Activated CD8-positive, alpha-beta memory T cell treated with anti-CD3 and anti-CD28 coated beads, Interleukin-2, amount 10 ng/mL, durations not matched to agents 7 days and 5 days (primary cell): ENCODE data around the gene ACSF3. TPM values are rescaled to one million over a fixed set of nuclear protein-coding genes. Genes with fewer than 3 reads are reported as not detected.

Experiments
- ATAC-seq: fragments of 150-1000 bp; cut with Tn5 transposase; one replicate; pipeline ENCODE4 v1.10.0; 2021; ENCODE audit warnings: moderate library complexity
- CTCF ChIA-PET: fragments of 350-600 bp; sonication (Branson Sonifier 250); formaldehyde crosslinking; loops from one replicate; lab custom pipeline; 2021; ENCODE audit warnings: antibody characterized with exemption; lab: Charles Lee
- DNase-seq: peaks from one replicate; pipeline ENCODE4 v3.0.0-alpha.2; 2020
- H3K27ac Mint-ChIP-seq: one replicate; pipeline ENCODE4 v1.8.0; 2021; ENCODE audit warnings: mild to moderate bottlenecking, mixed read lengths
- H3K27me3 Mint-ChIP-seq: one replicate; pipeline ENCODE4 v1.8.0; 2021; ENCODE audit warnings: mixed read lengths
- H3K36me3 Mint-ChIP-seq: one replicate; pipeline ENCODE4 v1.8.0; 2021; ENCODE audit warnings: mild to moderate bottlenecking, mixed read lengths
- H3K4me1 Mint-ChIP-seq: one replicate; pipeline ENCODE4 v1.8.0; 2021; ENCODE audit warnings: mixed read lengths
- H3K4me3 Mint-ChIP-seq: one replicate; pipeline ENCODE4 v1.8.0; 2021; ENCODE audit warnings: mild to moderate bottlenecking, moderate library complexity, mixed read lengths
- H3K9me3 Mint-ChIP-seq: one replicate; pipeline ENCODE4 v1.8.0; 2022; ENCODE audit warnings: low read depth, mixed read lengths
- total RNA-seq, 2 experiments: library from RNA; stranded (reverse); gene quantifications; one replicate each; pipeline ENCODE4 v1.2.3, GENCODE V29; 2021

ACSF3 gene
- total RNA-seq, 2 experiments from 2014 or later, result 43.6 to 56.7 TPM

DNA sequence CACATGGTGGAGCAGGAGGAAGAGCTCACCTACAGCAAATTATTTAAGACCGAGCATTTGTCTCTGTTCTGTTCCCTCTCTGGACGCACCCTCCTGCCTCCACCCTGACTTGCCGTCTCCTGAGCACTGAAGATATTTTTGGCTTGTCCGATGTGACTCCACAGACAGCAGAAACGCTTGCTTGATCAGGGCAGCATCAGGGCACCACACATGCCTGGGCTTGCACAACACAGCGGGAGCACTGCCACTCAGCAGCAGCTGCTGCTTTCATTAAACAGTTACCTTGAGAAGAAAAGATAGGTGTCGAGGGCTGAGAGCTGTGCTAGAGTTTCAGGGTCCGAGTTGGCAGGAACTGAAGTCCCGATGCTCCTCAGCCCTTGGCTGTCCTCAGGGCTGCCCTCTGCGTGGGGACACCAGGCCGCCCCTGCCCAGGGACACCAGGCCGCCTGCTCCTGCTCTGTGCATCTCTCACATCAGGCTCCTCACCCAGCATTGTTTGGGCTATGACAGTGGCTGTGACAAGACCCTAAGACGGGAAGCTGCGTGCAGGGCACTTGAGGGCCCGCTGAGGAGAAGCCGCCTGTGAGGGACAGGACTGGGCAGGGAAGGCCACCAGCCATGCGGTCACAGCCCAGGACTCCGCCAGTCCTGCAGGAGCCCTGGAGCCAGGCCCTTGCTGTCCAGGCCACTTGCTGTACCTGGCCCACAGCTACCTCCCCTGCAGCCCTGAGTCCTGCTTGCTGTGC is 56.6 kb downstream of the ACSF3 start:
- Mint-ChIP-seq H3K27ac (no peak overlapping the region), H3K4me3 (no peak overlapping the region), H3K36me3 (peaks cover 47% of the 10 kb centered on the region), H3K9me3 (peaks cover 10% of the 10 kb centered on the region), H3K27me3 (no peaks in the 10 kb centered on the region), H3K4me1 (no peaks in the 10 kb centered on the region)
- DNase-seq (no peak), ATAC-seq (no peak)
- CTCF ChIA-PET, result no interaction called here

DNA sequence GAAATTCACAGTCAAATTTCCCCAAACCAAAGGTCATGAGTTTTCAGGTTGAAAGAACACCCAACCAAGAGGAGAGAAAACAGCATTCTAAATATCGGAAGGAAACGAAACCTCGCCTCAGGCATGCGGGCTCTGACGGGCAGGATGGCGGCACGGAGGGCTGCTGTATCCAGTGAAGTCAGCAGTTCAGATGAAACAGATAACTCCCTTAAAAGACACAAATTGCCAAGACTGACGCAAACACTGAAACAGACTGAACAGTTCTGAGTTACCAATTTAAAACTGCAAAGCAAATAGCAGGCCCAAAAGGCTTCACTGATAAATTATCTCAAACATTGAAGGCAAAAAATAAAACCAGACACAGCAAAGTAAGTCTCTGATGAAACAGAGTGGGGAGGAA is 57.3 kb downstream of the ACSF3 start:
- no peak overlapping the region for H3K4me3 Mint-ChIP-seq

GRCh38 chr16:89152831-89153700 is 59.4 kb downstream of the ACSF3 start:
- H3K9me3 Mint-ChIP-seq, result peaks cover 14% of the 10 kb centered on the region
- no peaks in the 10 kb centered on the region for H3K27me3 Mint-ChIP-seq
- DNase-seq (no peak), ATAC-seq (no peak)
- CTCF ChIA-PET, result no interaction called here
- H3K4me1 Mint-ChIP-seq, result no peaks in the 10 kb centered on the region
- no peak overlapping the region for H3K27ac Mint-ChIP-seq
- peaks cover 33% of the 10 kb centered on the region for H3K36me3 Mint-ChIP-seq
- no peak overlapping the region for H3K4me3 Mint-ChIP-seq

More for the DNA sequence above, 57.3 kb downstream of the ACSF3 start:
- DNase-seq (no peak), ATAC-seq (no peak)
- Mint-ChIP-seq H3K27me3 (no peaks in the 10 kb centered on the region), H3K4me1 (no peaks in the 10 kb centered on the region), H3K36me3 (peaks cover 43% of the 10 kb centered on the region), H3K9me3 (peaks cover 10% of the 10 kb centered on the region), H3K27ac (no peak overlapping the region)
- CTCF ChIA-PET, result no interaction called here

- no peak overlapping the region for H3K4me3 Mint-ChIP-seq
- H3K27me3 Mint-ChIP-seq, result no peaks in the 10 kb centered on the region
- CTCF ChIA-PET, result no interaction called here
Measured at GRCh38 chr16:89153848-89154271, 60.2 kb downstream of the ACSF3 start.

DNA sequence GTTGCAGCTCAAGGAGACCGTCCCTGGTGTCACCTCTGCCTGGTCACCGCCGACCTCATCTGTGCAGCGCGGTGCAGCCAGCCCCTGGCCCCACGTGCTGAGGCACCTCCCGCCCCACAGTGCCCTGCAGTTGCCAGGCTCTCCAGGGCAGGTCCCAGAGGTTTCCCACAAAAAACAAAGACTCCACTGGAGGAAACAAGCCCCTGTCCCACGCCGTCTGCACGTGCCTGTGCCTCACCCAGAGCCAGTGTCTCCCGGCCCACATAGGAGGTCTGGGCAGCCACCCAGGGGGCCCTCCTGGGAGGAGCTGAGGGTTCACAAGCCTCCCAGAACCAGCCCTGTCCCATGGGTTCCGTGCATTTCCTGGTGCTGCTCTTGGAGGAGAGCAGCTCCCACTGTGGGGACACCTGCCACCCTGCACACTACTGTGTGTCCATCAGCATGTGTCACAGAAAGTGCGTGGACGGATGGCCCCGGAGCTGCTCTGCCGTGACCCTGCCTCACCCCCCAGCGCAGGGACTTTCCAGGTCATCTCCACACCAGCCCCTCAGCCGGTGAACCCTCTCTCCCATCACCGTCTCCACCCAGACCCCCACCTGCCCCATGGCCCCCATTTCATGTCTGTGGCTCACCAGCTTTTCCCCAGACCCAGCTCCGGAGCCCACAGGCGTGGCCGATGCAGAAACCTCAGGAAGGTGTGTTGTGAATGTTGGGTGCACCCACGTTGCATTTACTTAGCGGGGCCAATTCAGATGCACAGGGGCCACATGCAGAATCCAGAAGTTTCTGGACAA is 60.9 kb downstream of the ACSF3 start:
- ATAC-seq (no peak), DNase-seq (no peak)
- H3K9me3 Mint-ChIP-seq, result peaks cover 12% of the 10 kb centered on the region
- no peaks in the 10 kb centered on the region for H3K4me1 Mint-ChIP-seq
- H3K27ac Mint-ChIP-seq, result no peak overlapping the region
- H3K27me3 Mint-ChIP-seq, result no peaks in the 10 kb centered on the region
- H3K36me3 Mint-ChIP-seq, result peaks cover 18% of the 10 kb centered on the region
- H3K4me3 Mint-ChIP-seq, result no peak overlapping the region
- CTCF ChIA-PET, result no interaction called here

More at GRCh38 chr16:89153848-89154271, 60.2 kb downstream of the ACSF3 start:
- H3K4me1 Mint-ChIP-seq, result no peaks in the 10 kb centered on the region
- peaks cover 26% of the 10 kb centered on the region for H3K36me3 Mint-ChIP-seq
- ATAC-seq (no peak), DNase-seq (no peak)
- no peak overlapping the region for H3K27ac Mint-ChIP-seq
- H3K9me3 Mint-ChIP-seq, result peaks cover 18% of the 10 kb centered on the region

DNA sequence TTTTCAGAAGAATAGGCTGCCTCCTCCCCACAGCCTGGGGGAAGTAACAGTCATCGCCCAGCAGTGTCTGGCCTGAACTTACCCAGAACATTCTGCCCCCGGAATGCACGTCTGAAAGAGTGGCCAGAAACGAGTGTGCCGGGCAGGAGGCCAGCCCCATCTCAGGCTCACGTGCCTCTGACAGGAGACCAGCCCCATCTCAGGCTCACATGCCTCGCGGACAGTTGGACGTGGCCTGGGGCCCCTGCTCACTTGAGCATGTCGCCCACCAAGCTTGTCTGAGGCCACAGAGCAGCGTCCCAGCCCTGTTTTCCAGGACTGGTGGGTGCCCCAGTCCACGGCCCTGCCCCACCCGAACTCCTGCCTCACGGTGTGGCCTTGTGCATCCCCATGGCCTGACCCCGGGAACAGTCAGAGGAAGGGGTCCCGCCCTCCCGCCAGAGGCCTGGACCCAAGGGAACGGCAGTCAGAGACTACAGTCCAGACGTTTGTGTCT is 61.6 kb downstream of the ACSF3 start:
- DNase-seq (no peak), ATAC-seq (no peak)
- Mint-ChIP-seq H3K9me3 (peaks cover 12% of the 10 kb centered on the region), H3K36me3 (peaks cover 12% of the 10 kb centered on the region), H3K4me3 (no peak overlapping the region), H3K27me3 (no peaks in the 10 kb centered on the region), H3K4me1 (no peaks in the 10 kb centered on the region), H3K27ac (no peak overlapping the region)
- CTCF ChIA-PET, result interaction anchor here (1.0 kb wide), 1 partner anchor 12 kb away, joined by 3 read pairs; no protein-coding TSS in a partner anchor

DNA sequence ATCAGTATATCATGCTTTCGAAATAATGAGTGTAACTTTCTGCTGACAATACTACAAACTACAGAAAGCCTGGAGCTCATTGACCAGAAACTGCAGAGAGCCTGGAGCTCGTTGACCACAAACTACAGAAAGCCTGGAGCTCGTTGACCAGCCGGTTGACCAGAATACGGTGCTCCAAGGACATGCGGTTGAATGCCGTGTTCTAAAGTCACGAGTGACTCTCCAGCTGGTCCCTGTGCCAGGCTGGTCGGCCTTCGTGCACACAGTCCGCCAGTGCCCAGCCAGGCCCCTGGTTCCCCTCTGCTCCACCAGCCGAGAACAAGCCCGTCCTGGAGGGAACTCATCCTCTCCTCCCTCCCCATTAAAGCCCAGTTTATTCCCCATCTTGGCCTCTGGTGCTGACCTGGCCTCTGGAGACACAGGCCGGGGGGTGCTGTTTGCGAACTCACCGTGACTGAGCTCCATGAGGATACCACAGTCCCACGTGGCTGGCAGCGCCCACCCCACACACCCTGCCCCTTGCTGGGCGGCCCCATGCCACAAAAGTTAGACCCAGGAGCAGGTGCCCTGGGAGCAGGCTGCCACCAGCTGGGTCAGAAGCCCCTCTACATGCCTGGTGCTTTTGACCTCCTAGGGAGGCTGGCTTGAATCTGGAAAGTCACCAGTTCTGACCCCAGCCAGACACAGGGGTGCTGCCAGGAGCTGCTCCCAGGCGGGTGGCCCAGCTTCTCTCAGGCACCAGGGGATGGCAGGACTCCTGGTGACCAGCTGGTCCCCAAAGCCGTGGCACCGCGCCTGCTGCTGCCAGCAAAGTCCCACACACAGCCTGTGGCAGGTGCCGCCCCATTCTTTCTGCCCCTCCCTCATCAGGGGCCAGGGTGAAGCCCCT is 62.4 kb downstream of the ACSF3 start:
- no peaks in the 10 kb centered on the region for H3K27me3 Mint-ChIP-seq
- H3K27ac Mint-ChIP-seq, result no peak overlapping the region
- DNase-seq (no peak), ATAC-seq (no peak)
- H3K4me3 Mint-ChIP-seq, result no peak overlapping the region
- no peaks in the 10 kb centered on the region for H3K4me1 Mint-ChIP-seq
- CTCF ChIA-PET, result interaction anchor here (1.0 kb wide), 1 partner anchor 11 kb away, joined by 3 read pairs; no protein-coding TSS in a partner anchor
- H3K36me3 Mint-ChIP-seq, result peaks cover 7% of the 10 kb centered on the region
- peaks cover 12% of the 10 kb centered on the region for H3K9me3 Mint-ChIP-seq

GRCh38 chr16:89156740-89157645 is 63.3 kb downstream of the ACSF3 start:
- DNase-seq, result no peak
- Mint-ChIP-seq H3K4me3 (no peak overlapping the region), H3K27ac (no peak overlapping the region), H3K36me3 (peaks cover 2% of the 10 kb centered on the region), H3K9me3 (peaks cover 12% of the 10 kb centered on the region), H3K4me1 (no peaks in the 10 kb centered on the region), H3K27me3 (no peaks in the 10 kb centered on the region)
- CTCF ChIA-PET, result no interaction called here
- ATAC-seq, result no peak

- Mint-ChIP-seq H3K27ac (no peak overlapping the region), H3K9me3 (peaks cover 12% of the 10 kb centered on the region), H3K4me3 (no peak overlapping the region), H3K27me3 (no peaks in the 10 kb centered on the region), H3K4me1 (no peaks in the 10 kb centered on the region), H3K36me3 (no peaks in the 10 kb centered on the region)
- DNase-seq (no peak), ATAC-seq (no peak)
- CTCF ChIA-PET, result no interaction called here
Measured at GRCh38 chr16:89157778-89158177, 64.1 kb downstream of the ACSF3 start.

GRCh38 chr16:89159066-89159849 is 65.6 kb downstream of the ACSF3 start:
- H3K9me3 Mint-ChIP-seq, result peaks cover 12% of the 10 kb centered on the region
- no peak overlapping the region for H3K27ac Mint-ChIP-seq
- no peaks in the 10 kb centered on the region for H3K36me3 Mint-ChIP-seq
- no peak overlapping the region for H3K4me3 Mint-ChIP-seq
- DNase-seq, result no peak
- ATAC-seq, result no peak
- CTCF ChIA-PET, result no interaction called here
- H3K4me1 Mint-ChIP-seq, result no peaks in the 10 kb centered on the region
- H3K27me3 Mint-ChIP-seq, result no peaks in the 10 kb centered on the region

- CTCF ChIA-PET, result no interaction called here
- Mint-ChIP-seq H3K9me3 (peaks cover 12% of the 10 kb centered on the region), H3K27me3 (no peaks in the 10 kb centered on the region), H3K36me3 (no peaks in the 10 kb centered on the region), H3K27ac (no peak overlapping the region), H3K4me1 (no peaks in the 10 kb centered on the region), H3K4me3 (no peak overlapping the region)
- DNase-seq (no peak), ATAC-seq (no peak)
Measured at GRCh38 chr16:89159850-89160354, 66.2 kb downstream of the ACSF3 start.
